Gastrocnemius medialis (tissue), 4 donors: ENCODE measurements around the gene RETREG1. TPM values are rescaled to one million over a fixed set of nuclear protein-coding genes. Genes with fewer than 3 reads are reported as not detected.

Experiments
- ATAC-seq, 2 donors: fragments of 150-250 bp; one replicate each; pipeline ENCODE4 v1.9.1; 2016
- DNase-seq, 2 donors: peaks; one replicate each; pipeline ENCODE4 v3.0.0-alpha.2; 2019
- H3K27ac ChIP-seq, 4 donors: fragments of 200-600 bp; sonication (generic); 1 replicate in 1 of 4; 2 replicates in 3 of 4; pipeline ENCODE4 v1.5.1; 2016 to 2018; ENCODE audit warnings: mild to moderate bottlenecking in 2 of 4, moderate library complexity in 1 of 4
- H3K27me3 ChIP-seq, 3 donors: fragments of 200-600 bp; sonication (generic) in 2 of 3; 1 replicate in 1 of 3; 2 replicates in 2 of 3; pipeline versions ENCODE4 v1.5.1 to v1.6.0; 2016 to 2019; ENCODE audit warnings: mild to moderate bottlenecking in 1 of 3, moderate library complexity in 1 of 3
- H3K36me3 ChIP-seq, 2 donors: fragments of 200-600 bp; sonication (generic) in 1 of 2; one replicate each; pipeline ENCODE4 v1.5.1; 2017 to 2018
- H3K4me1 ChIP-seq, 2 donors: fragments of 200-600 bp; sonication (generic) in 1 of 2; one replicate each; pipeline ENCODE4 v1.5.1; 2016 to 2017; ENCODE audit warnings: mild to moderate bottlenecking in 2 of 2
- H3K4me3 ChIP-seq, 4 donors: fragments of 200-600 bp; sonication (generic) in 3 of 4; 1 replicate in 1 of 4; 2 replicates in 3 of 4; pipeline ENCODE4 v1.5.1; 2016 to 2019; ENCODE audit warnings: mild to moderate bottlenecking in 2 of 4
- H3K9me3 ChIP-seq, 3 donors: fragments of 200-600 bp; sonication (generic) in 2 of 3; 1 replicate in 1 of 3; 2 replicates in 2 of 3; pipeline ENCODE4 v1.5.1; 2016 to 2019
- POLR2A ChIP-seq, 2 donors: fragments of 450-650 bp; IDR thresholded peaks; one replicate each; pipeline ENCODE4 v1.6.1; 2017; ENCODE audit warnings: antibody characterized with exemption in 2 of 2, mild to moderate bottlenecking in 2 of 2, moderate library complexity in 2 of 2
- in situ Hi-C, 4 donors: fragments of 200-750 bp; cut with MboI; loops; one replicate each; pipeline versions ENCODE4 v1.15.0 to v1.8.0; 2017; ENCODE audit warnings: low sequenced_read_pairs in 4 of 4
- intact Hi-C: fragments of 100-400 bp; cut with DNase I; formaldehyde crosslinking; loops from one replicate; pipeline ENCODE4 v1.15.1; 2023; ENCODE audit warnings: low total_unique reads
- total RNA-seq, 4 donors: library from RNA; depleted of rRNA; stranded (reverse); fragments of >200 nt; gene quantifications; one replicate each; pipeline versions ENCODE4 v1.1.0 to v1.2.3, GENCODE V29; 2016
- TF ChIP-seq, protein P1 (sequence below), 5 experiments: fragments of 450-650 bp in 3 of 5; fragments of 200-600 bp in 2 of 5; sonication (generic) in 2 of 5; IDR thresholded peaks in 4 of 5; conservative IDR thresholded peaks in 1 of 5; 1 replicate in 4 of 5; 2 replicates in 1 of 5; pipeline ENCODE4 v1.5.1; 2016 to 2019; ENCODE audit warnings: antibody characterized with exemption in 5 of 5, mild to moderate bottlenecking in 3 of 5, moderate library complexity in 3 of 5

RETREG1 gene
- total RNA-seq, 4 donors from 2014 or later, result 94.2 to 380 (median 305) TPM

DNA sequence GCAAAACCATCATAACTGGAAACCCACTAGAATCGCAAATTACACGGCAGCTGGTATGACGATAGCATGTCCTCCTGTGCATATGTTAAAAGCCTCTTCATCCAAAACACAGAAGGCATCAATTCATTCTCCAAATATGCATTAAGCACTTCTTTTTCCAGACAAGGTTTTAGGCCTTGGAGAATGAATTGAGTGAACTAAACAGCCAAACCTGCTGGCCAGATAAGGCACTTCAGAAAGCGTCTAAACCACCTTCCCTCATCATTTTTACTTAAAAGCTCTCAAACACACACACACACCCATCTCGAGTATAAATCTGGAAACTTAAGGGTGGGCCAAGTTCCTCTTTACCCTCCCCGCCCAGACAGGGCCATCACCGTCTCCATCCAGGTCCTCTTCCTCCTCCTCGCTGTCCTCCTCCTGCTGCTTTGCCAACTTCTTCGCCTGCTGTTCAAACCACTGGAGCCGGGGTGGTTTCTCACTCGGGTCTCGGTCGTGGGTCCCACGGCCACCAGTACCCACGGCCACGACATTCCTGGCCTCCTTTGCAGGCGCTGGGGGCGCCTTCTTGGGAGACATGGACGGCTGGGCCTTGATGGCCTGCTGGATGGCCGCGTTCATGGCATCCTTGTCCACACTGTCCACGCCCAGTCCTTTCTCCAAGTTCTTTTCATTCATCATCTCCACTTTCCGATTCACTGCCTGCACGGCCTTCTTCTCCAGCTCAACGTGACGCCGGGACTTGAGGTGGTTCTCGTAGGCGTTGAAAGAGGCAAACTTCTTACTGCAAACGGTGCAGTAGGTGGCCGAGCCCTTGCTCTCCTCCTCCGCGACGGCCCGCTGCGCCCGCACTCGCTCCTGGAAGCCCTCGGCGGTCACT is 151.9 kb downstream of the RETREG1 start:
- peaks cover 84 to 85% of the 10 kb centered on the region in 2 donors for H3K4me1 ChIP-seq
- intact Hi-C loops (loop anchor here (2.0 to 10.0 kb wide), 2 partner anchors 86 to 470 kb away; partner anchors contain the start of gene MYO10), in situ Hi-C loops (loop anchor here in 3 of 4 donors (25.0 kb wide), 2 partner anchors 322 to 722 kb away; no protein-coding TSS in a partner anchor)
- DNase-seq (no peak), ATAC-seq (no peak)
- TF ChIP-seq POLR2A (IDR thresholded peaks at IDR 0.05), result no peak
- TF ChIP-seq, protein P1, sequence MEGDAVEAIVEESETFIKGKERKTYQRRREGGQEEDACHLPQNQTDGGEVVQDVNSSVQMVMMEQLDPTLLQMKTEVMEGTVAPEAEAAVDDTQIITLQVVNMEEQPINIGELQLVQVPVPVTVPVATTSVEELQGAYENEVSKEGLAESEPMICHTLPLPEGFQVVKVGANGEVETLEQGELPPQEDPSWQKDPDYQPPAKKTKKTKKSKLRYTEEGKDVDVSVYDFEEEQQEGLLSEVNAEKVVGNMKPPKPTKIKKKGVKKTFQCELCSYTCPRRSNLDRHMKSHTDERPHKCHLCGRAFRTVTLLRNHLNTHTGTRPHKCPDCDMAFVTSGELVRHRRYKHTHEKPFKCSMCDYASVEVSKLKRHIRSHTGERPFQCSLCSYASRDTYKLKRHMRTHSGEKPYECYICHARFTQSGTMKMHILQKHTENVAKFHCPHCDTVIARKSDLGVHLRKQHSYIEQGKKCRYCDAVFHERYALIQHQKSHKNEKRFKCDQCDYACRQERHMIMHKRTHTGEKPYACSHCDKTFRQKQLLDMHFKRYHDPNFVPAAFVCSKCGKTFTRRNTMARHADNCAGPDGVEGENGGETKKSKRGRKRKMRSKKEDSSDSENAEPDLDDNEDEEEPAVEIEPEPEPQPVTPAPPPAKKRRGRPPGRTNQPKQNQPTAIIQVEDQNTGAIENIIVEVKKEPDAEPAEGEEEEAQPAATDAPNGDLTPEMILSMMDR (IDR thresholded peaks at IDR 0.05 in 4 of 5, conservative IDR thresholded peaks at IDR 0.05 in 1 of 5), result no peak
- H3K36me3 ChIP-seq, result peaks cover 0 to 22% of the 10 kb centered on the region in 2 donors
- no peaks in the 10 kb centered on the region for H3K9me3 ChIP-seq
- no peaks in the 10 kb centered on the region for H3K27me3 ChIP-seq
- peak overlapping the region; percentile 78 to 97 (median 92) for H3K4me3 ChIP-seq
- H3K27ac ChIP-seq, result peak overlapping the region; percentile 87 to 94 (median 92)

DNA sequence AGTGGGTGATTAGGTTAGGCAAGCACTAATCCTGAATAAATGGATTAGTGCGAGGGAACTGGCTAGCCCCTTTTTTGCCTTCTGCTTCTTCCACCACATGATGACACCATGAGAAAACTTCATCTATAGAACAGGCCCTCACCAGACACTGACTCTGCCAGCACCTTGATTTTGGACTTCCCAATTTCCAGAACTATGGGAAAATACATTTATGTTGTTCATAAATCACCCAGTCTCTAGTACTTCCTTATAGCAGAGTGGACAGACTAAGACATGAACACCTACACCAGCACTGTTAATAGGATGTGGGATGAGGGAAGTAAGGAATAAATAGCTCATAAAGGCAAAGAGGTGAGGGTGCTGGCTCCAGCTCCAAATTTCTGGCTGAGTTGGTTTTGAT is 152.6 kb downstream of the RETREG1 start:
- intact Hi-C loops, result loop anchor here (2.0 to 10.0 kb wide), 2 partner anchors 87 to 471 kb away; partner anchors contain the start of gene MYO10
- no peak for TF ChIP-seq POLR2A (IDR thresholded peaks at IDR 0.05)
- TF ChIP-seq, protein P1 (IDR thresholded peaks at IDR 0.05 in 4 of 5, conservative IDR thresholded peaks at IDR 0.05 in 1 of 5), result no peak
- peaks cover 85 to 86% of the 10 kb centered on the region in 2 donors for H3K4me1 ChIP-seq
- H3K27ac ChIP-seq, result peak overlapping the region in 2 of 4 donors; percentile 92 to 94
- in situ Hi-C loops, result loop anchor here in 3 of 4 donors (25.0 kb wide), 2 partner anchors 323 to 723 kb away; no protein-coding TSS in a partner anchor
- no peaks in the 10 kb centered on the region for H3K27me3 ChIP-seq
- ATAC-seq (no peak), DNase-seq (no peak)
- H3K36me3 ChIP-seq, result peaks cover 0 to 22% of the 10 kb centered on the region in 2 donors
- H3K9me3 ChIP-seq, result no peaks in the 10 kb centered on the region
- H3K4me3 ChIP-seq, result peak overlapping the region; percentile 78 to 97 (median 92)

DNA sequence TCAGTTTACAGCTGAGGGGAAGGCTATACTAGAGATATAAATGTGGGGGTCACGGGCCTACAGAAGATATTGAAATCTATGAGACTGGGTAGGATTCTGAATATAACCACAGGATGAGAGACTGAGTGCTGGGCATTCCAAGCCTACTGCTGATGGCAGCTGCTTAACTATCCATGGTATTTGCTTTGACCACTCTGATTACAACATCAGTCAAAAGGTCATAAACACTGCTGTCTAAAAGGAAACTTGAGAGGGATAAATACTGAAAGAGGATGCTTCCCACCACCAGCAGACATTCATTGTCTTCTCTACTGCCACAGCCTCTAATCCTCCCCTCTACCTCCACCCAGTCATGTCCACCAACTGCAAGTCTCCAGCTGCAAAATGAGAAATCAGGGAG is 155.0 kb downstream of the RETREG1 start:
- Histone ChIP-seq H3K4me3 (no peak overlapping the region), H3K27me3 (no peaks in the 10 kb centered on the region)

DNA sequence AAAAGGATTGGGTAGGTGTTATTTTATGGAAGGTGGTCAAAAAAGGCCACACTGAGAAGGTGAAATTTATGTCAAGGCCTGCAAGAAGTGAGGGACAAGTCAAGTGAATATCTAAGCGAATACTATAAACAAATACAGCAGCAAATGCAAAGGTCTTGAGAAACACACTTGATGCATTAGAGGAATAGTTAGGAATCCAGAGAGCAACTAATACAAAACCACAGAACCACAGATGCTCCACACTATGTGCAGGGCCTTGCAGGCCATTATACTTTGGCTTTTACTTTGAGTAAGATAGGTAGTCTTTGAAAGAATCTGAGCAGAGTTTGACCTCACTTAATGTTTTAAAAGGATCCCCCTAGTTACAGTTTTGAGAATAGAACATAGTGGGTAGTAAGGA is 155.8 kb downstream of the RETREG1 start:
- ATAC-seq (no peak), DNase-seq (no peak)
- H3K27ac ChIP-seq, result peak overlapping the region in 2 of 4 donors; percentile 76 to 92
- no peak overlapping the region for H3K4me3 ChIP-seq
- H3K27me3 ChIP-seq, result no peaks in the 10 kb centered on the region
- TF ChIP-seq, protein P1 (IDR thresholded peaks at IDR 0.05 in 4 of 5, conservative IDR thresholded peaks at IDR 0.05 in 1 of 5), result no peak
- TF ChIP-seq POLR2A (IDR thresholded peaks at IDR 0.05), result no peak
- H3K36me3 ChIP-seq, result peaks cover 0 to 29% of the 10 kb centered on the region in 2 donors
- intact Hi-C loops, result loop anchor here (10.0 kb wide), 1 partner anchor 474 kb away; the partner anchor contains the start of gene MYO10
- in situ Hi-C loops, result loop anchor here in 3 of 4 donors (25.0 kb wide), 2 partner anchors 326 to 726 kb away; no protein-coding TSS in a partner anchor
- H3K9me3 ChIP-seq, result no peaks in the 10 kb centered on the region
- peaks cover 85 to 88% of the 10 kb centered on the region in 2 donors for H3K4me1 ChIP-seq

More for the DNA sequence above, 155.0 kb downstream of the RETREG1 start:
- H3K36me3 ChIP-seq, result peaks cover 0 to 29% of the 10 kb centered on the region in 2 donors
- intact Hi-C loops, result loop anchor here (10.0 kb wide), 1 partner anchor 473 kb away; the partner anchor contains the start of gene MYO10
- H3K4me1 ChIP-seq, result peaks cover 84 to 86% of the 10 kb centered on the region in 2 donors
- in situ Hi-C loops, result loop anchor here in 3 of 4 donors (25.0 kb wide), 2 partner anchors 326 to 726 kb away; no protein-coding TSS in a partner anchor
- ATAC-seq (peak; percentile 12 to 22), DNase-seq (no peak)
- H3K27ac ChIP-seq, result peak overlapping the region in 3 of 4 donors; percentile 29 to 92 (median 76)
- TF ChIP-seq, protein P1 (IDR thresholded peaks at IDR 0.05 in 4 of 5, conservative IDR thresholded peaks at IDR 0.05 in 1 of 5), result no peak
- peak in 1 of 2 donors; percentile 32 for TF ChIP-seq POLR2A (IDR thresholded peaks at IDR 0.05)
- no peaks in the 10 kb centered on the region for H3K9me3 ChIP-seq
